Epithelial cell of prostate (primary cell): ENCODE data around the gene BZW1.
A peak's percentile ranks its signal among the peaks of the same experiment; 100 is the strongest.

Source experiments
- DNase-seq: peaks from one replicate; pipeline ENCODE4 v3.0.0-alpha.2; 2011; ENCODE audit warnings: low read depth, low spot score
- H3K27ac ChIP-seq: fragments of 450-650 bp; 2 replicates; pipeline ENCODE4 v1.5.1; 2017; ENCODE audit warnings: mild to moderate bottlenecking

BZW1 gene

GRCh38 chr2:200864176-200865034, 52.7 kb downstream of the BZW1 start, which contains the start of gene CLK1:
Gene CLK1 (minus strand): TSS chr2:200864658. CDS start chr2:200861862, 2,796 bp downstream.
- peak within 1 kb of the TSS; percentile 89 for H3K27ac ChIP-seq
- peak; percentile 64 for DNase-seq

GRCh38 chr2:200869014-200869413, 57.3 kb downstream of the BZW1 start:
- no peak for DNase-seq

GRCh38 chr2:200871151-200871550, 59.4 kb downstream of the BZW1 start:
- H3K27ac ChIP-seq, result no peak overlapping the region
- DNase-seq, result no peak

More at GRCh38 chr2:200869014-200869413, 57.3 kb downstream of the BZW1 start:
- H3K27ac ChIP-seq, result no peak overlapping the region

- no peak overlapping the region for H3K27ac ChIP-seq
- no peak for DNase-seq
Measured at GRCh38 chr2:200873560-200873959, 61.9 kb downstream of the BZW1 start.
